B cell (primary cell): ENCODE data around the gene SERPINB1.

Experiments used
- CTCF ChIP-seq: fragments of 200-600 bp; IDR thresholded peaks from one replicate; pipeline ENCODE4 v1.8.0; 2022; ENCODE audit warnings: antibody characterized with exemption, mild to moderate bottlenecking
- EZH2 ChIP-seq: IDR thresholded peaks from 2 replicates; pipeline ENCODE4 v1.6.1; 2012; ENCODE audit warnings: borderline replicate concordance, low read depth, mild to moderate bottlenecking, moderate library complexity, low read length; ENCODE audit not compliant: insufficient read depth, poor library complexity, severe bottlenecking

DNA sequence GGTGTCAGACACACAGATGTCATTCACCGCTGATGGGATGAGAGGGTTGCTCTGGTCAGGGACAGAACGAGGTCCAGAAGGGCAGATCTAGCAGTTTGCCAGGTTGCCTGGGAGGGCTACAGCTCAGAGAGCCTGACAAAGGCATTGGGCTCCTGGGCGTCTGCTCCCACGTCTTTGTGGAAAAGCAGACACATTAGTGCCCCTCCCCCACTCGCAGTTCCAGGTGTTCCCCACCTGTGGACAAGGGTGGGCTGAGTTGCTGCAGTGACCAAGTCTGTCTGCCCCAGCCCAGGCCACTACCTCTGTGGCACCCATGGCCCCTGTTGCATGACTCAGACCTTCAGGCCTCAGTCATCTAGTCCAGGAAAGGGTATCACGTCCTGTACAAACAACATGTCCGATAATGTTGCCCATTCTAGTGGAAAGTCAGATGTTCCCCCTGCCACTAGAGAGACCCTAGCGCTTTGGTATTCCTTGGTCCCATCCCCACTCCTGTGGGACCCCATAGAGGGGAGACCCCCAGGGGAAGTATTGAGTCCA lies 39.1 kb downstream of the SERPINB1 start:
- TF ChIP-seq CTCF (no peak), EZH2 (no peak)
